Endodermal cell (in vitro differentiated cells): Measurements from ENCODE around the gene DOP1A. TPM values are rescaled to one million over a fixed set of nuclear protein-coding genes. Genes with fewer than 3 reads are reported as not detected.
A peak's percentile ranks its signal among the peaks of the same experiment; 100 is the strongest.

Experiments used
- DNase-seq: peaks from one replicate; pipeline ENCODE4 v3.0.0-alpha.2; 2017
- H3K27ac ChIP-seq: 2 replicates; pipeline ENCODE4 v1.5.1; 2013; ENCODE audit warnings: mild to moderate bottlenecking, low read depth, low read length, moderate library complexity
- H3K27me3 ChIP-seq: 2 replicates; pipeline ENCODE4 v1.6.1; 2013; ENCODE audit warnings: mild to moderate bottlenecking, low read length, moderate library complexity; ENCODE audit not compliant: insufficient read depth, control insufficient read depth, poor library complexity, severe bottlenecking
- H3K36me3 ChIP-seq: 2 replicates; pipeline ENCODE4 v1.7.0; 2013; ENCODE audit warnings: mild to moderate bottlenecking, low read length, moderate library complexity; ENCODE audit not compliant: control insufficient read depth, insufficient read depth
- H3K4me1 ChIP-seq: one replicate; pipeline ENCODE4 v1.7.0; 2013; ENCODE audit warnings: low read length; ENCODE audit not compliant: control insufficient read depth, insufficient read depth
- H3K4me3 ChIP-seq: 2 replicates; pipeline ENCODE4 v1.5.1; 2013; ENCODE audit warnings: mild to moderate bottlenecking, low read length, moderate library complexity
- H3K9ac ChIP-seq: 2 replicates; pipeline ENCODE4 v1.6.1; 2013; ENCODE audit warnings: mild to moderate bottlenecking, low read length, moderate library complexity; ENCODE audit not compliant: poor library complexity, severe bottlenecking; ENCODE audit errors: extremely low read depth
- H3K9me3 ChIP-seq: 2 replicates; pipeline ENCODE4 v1.6.1; 2013; ENCODE audit warnings: mild to moderate bottlenecking, low read length, moderate library complexity; ENCODE audit not compliant: control insufficient read depth
- H3K27ac Mint-ChIP-seq: 2 replicates; pipeline ENCODE4 v1.8.0; 2020; ENCODE audit warnings: mixed read lengths
- H3K27me3 Mint-ChIP-seq: 2 replicates; pipeline ENCODE4 v1.8.0; 2021; ENCODE audit warnings: mild to moderate bottlenecking, mixed read lengths; ENCODE audit not compliant: insufficient read depth
- H3K36me3 Mint-ChIP-seq: 2 replicates; pipeline ENCODE4 v1.8.0; 2020; ENCODE audit warnings: low read depth, mixed read lengths
- H3K4me1 Mint-ChIP-seq: 2 replicates; pipeline ENCODE4 v1.8.0; 2020; ENCODE audit warnings: mixed read lengths
- H3K4me3 Mint-ChIP-seq: 2 replicates; pipeline ENCODE4 v1.8.0; 2020; ENCODE audit warnings: mild to moderate bottlenecking, moderate library complexity, mixed read lengths
- H3K9me3 Mint-ChIP-seq: 2 replicates; pipeline ENCODE4 v1.8.0; 2020; ENCODE audit warnings: mild to moderate bottlenecking, mixed read lengths
- CTCF ChIP-seq: fragments of 200-600 bp; sonication (generic); conservative IDR thresholded peaks from 2 replicates; pipeline ENCODE4 v1.5.0; 2021; ENCODE audit warnings: antibody characterized with exemption, mild to moderate bottlenecking
- WGBS, 2 experiments: methylation state at CpG; one replicate each; pipeline versions ENCODE4 v1.1.5 to v1.1.7; 2013; ENCODE audit warnings: missing lambda C conversion rate in 2 of 2, mixed read lengths in 1 of 2; ENCODE audit not compliant: insufficient coverage in 1 of 2, insufficient read length in 1 of 2; 5-methylcytosine and 5-hydroxymethylcytosine counted together
- total RNA-seq, 2 donors: library from RNA; stranded (reverse); fragmentation: NEBNext Ultra II Directional in 1 of 2; extraction: Animal tissue kit (Norgen Biotek cat#: 25700) in 1 of 2; gene quantifications; 2 replicates in 1 of 2; 3 replicates in 1 of 2; pipeline ENCODE4 v1.2.1, GENCODE V29; 2021

Gene DOP1A
- total RNA-seq, 2 donors from 2014 or later, result 32.2 to 36.0 TPM

GRCh38 chr6:83047065-83047754, 20.3 kb upstream of the DOP1A start:
- Mint-ChIP-seq H3K27me3 (no peaks in the 10 kb centered on the region), H3K27ac (peak overlapping the region; percentile 87), H3K36me3 (peaks cover 22% of the 10 kb centered on the region), H3K4me3 (no peak overlapping the region), H3K4me1 (peaks cover 11% of the 10 kb centered on the region), H3K9me3 (no peaks in the 10 kb centered on the region)
- TF ChIP-seq CTCF, result no peak
- H3K9ac ChIP-seq, result no peak overlapping the region
- WGBS, 2 experiments, result 64 to 85% methylated on average over 5 to 7 of the region's 7 CpGs
- H3K27ac ChIP-seq, result no peak overlapping the region
- no peak overlapping the region for H3K4me3 ChIP-seq
- peak; percentile 77 for DNase-seq
- H3K4me1 ChIP-seq, result no peaks in the 10 kb centered on the region
- no peaks in the 10 kb centered on the region for H3K9me3 ChIP-seq
- H3K27me3 ChIP-seq, result no peaks in the 10 kb centered on the region
- H3K36me3 ChIP-seq, result peaks cover 42% of the 10 kb centered on the region

DNA sequence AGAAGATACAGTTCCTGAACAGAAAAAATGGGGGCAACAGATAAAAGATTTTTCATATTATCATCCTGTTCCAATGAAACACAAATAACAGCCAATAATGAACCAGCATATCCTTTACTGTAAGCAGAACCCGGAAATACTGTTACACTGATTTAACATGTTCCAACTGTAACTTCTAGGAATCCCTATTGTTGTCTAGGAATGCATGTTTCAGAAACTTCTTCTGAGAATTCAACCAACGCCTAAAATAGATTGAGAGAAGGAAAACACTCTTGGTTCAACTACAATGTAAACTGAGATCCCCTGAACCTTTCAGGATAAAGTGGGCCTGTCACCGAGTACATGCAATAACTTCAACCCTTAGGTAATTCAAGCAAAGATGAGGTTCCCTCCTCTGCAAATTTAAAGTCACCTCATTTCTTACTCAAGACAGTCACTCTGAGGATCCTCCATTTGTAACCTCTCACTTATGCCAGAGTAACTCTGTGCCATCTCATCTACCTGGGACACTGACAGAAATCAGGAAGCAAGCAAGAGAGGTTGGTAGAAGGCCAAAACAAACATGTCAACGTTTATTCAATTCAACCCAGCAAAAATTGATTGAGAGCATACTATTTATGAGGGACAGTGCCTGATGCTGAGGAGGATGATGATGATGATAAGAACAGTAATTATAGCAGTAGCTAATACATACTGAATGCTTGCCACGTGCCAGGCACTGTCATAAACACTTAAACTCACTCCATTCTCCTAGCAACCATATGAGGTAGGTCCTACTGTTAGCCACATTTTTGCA, 15.9 kb upstream of the DOP1A start:
- H3K9me3 ChIP-seq, result no peaks in the 10 kb centered on the region
- DNase-seq, result no peak
- H3K27me3 ChIP-seq, result no peaks in the 10 kb centered on the region
- no peak overlapping the region for H3K4me3 ChIP-seq
- H3K36me3 ChIP-seq, result peaks cover 66% of the 10 kb centered on the region
- no peak overlapping the region for H3K4me3 Mint-ChIP-seq
- H3K36me3 Mint-ChIP-seq, result peaks cover 30% of the 10 kb centered on the region
- no peaks in the 10 kb centered on the region for H3K4me1 ChIP-seq
- WGBS, 2 experiments, result 94 to 97% methylated on average over 4 to 5 of the region's 5 CpGs
- H3K9me3 Mint-ChIP-seq, result no peaks in the 10 kb centered on the region
- TF ChIP-seq CTCF, result no peak
- H3K27ac Mint-ChIP-seq, result no peak overlapping the region
- H3K9ac ChIP-seq, result no peak overlapping the region
- H3K27me3 Mint-ChIP-seq, result no peaks in the 10 kb centered on the region
- peaks cover 8% of the 10 kb centered on the region for H3K4me1 Mint-ChIP-seq
- H3K27ac ChIP-seq, result no peak overlapping the region

DNA sequence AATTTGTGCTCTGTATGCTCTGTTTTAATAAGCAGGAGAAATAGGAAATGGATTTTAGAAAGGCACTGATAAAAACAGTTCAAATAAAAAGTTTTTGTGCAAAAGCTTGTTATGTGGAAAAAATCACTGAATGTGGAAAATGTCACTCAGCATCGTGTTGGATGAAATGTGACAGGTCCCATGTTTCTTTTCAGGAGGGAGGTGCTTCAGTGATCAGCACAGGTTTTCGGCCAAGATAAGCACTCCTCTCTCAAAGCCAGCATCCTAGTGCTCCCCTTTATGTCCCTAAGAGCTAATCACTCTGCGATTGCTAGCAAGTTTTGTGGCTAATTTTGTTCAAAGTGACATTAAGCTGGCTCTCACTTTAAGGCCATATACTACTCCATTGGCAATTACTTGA, 13.8 kb upstream of the DOP1A start:
- Histone ChIP-seq H3K27me3 (no peaks in the 10 kb centered on the region), H3K4me3 (no peak overlapping the region), H3K27ac (no peak overlapping the region), H3K9ac (no peak overlapping the region), H3K4me1 (no peaks in the 10 kb centered on the region), H3K9me3 (no peaks in the 10 kb centered on the region), H3K36me3 (peaks cover 59% of the 10 kb centered on the region)
- WGBS, 2 experiments, result 87 to 100% methylated on average over 2 to 3 of the region's 3 CpGs
- Mint-ChIP-seq H3K4me1 (no peaks in the 10 kb centered on the region), H3K4me3 (no peak overlapping the region), H3K9me3 (no peaks in the 10 kb centered on the region), H3K36me3 (peaks cover 32% of the 10 kb centered on the region), H3K27ac (no peak overlapping the region), H3K27me3 (no peaks in the 10 kb centered on the region)
- no peak for TF ChIP-seq CTCF
- no peak for DNase-seq
